Forelimb muscle (tissue), 1 donor: ENCODE measurements around the gene IFNL2. TPM values are rescaled to one million over a fixed set of nuclear protein-coding genes. Genes with fewer than 3 reads are reported as not detected.
"Not testable (repeated sequence)": the region's sequence is repeated elsewhere in the genome, so short reads cannot be mapped to it uniquely, and the experiment has no call there.

ENCODE experiments used
- DNase-seq: peaks from one replicate; pipeline ENCODE4 v3.0.0-alpha.2; 2013; ENCODE audit warnings: low read depth
- polyA plus RNA-seq: library from polyadenylated mRNA; unstranded; fragments of 120-200 nt; gene quantifications from one replicate; pipeline ENCODE4 v1.2.1, GENCODE V29; 2013; ENCODE audit not compliant: insufficient read length

The IFNL2 gene
- polyA plus RNA-seq, result not detected

- DNase-seq, result not testable (repeated sequence)
Observed at GRCh38 chr19:39268085-39268484, at the start of gene IFNL2. Gene IFNL2, plus strand, starts transcription at chr19:39268396. Its CDS starts 173 bp downstream, at chr19:39268569.

DNA sequence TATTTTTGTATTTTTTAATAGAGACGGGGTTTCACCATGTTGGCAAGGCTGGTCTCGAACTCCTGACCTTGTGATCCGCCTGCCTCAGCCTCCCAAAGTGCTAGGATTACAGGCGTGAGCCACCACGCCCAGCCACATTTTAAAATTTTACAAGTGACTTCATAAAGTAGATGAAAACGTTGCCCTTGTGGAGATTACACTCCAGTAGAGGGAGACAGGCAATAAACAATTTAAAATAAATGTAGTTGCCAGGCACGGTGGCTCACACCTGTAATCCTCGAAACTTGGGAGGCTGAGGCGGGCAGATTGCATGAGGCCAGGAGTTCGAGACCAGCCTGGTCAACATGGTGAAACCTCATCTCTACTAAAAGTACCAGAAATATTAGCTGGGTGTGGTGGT is 49.1 kb upstream of the IFNL2 start:
- DNase-seq, result not testable (repeated sequence)

GRCh38 chr19:39223703-39224279 is 44.4 kb upstream of the IFNL2 start:
- DNase-seq, result no peak

- DNase-seq, result no peak
Observed at GRCh38 chr19:39224910-39225309, 43.3 kb upstream of the IFNL2 start.

DNA sequence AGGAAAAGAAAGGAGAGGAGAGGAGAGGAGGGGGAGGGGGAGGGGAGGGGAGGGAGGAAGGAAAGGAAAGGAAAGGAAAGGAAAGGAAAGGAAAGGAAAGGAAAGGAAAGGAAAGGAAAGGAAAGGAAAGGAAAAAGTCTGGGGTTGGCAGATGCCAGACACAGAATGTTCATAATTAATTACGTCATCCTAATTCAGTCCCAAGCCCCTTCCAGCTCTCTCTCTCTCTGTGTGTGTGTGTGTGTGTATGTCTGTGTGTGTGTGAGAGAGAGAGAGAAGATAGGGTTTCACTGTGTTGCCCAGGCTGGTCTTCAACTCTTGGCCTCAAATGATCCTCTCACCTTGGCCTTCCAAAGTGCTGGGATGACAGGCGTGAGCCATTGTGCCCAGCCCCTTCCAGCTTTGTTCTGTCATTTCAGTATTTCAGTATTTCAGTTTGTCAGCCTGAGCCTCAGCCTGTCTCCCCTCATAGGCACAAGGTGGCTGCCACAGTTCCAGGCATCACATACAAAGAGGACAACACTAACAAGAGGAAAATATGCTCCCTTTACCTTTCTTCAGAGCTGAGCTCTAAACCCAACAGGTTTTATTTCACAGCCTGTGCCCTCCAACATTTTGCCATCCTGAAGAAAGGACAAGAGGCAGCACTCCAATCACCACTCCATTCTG is 38.0 kb upstream of the IFNL2 start:
- DNase-seq, result no peak

DNA sequence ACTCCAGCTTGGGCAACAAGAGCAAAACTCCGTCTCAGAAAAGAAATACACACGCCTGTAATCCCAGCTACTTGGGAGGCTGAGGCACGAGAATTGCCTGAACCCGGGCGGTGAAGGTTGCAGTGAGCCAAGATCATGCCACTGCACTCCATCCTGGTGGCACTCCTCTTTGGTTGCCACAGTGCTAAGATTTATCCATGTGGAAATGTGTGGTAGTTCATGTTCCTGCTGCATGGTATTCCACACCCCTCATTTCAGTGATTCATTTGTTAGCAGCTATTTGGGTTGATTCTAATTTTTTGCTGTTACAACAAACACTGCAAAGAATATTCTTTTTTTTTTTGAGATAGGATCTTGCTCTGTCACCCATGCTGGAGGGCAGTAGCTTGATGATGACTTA is 35.5 kb upstream of the IFNL2 start:
- DNase-seq, result no peak

DNA sequence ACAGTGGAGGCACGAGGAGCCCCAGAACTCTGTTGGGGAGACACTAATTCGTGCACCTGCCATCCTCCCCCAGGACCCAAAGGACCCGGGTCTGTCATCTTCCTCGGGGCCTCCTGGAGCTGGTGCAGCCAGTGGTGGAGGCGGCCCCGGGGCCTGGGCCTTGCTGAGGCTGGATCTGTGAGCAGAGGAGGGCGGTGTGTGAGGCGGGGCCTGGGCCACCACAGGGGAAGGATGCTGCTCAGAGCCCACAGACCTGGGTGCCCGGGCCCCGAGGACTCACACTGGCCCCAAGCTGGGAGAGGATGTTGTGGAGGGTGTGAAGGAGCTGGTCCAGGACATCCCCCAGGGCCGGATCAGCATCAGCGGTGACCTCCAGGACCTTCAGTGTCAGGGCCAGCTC is 31.7 kb upstream of the IFNL2 start:
- DNase-seq, result no peak

DNA sequence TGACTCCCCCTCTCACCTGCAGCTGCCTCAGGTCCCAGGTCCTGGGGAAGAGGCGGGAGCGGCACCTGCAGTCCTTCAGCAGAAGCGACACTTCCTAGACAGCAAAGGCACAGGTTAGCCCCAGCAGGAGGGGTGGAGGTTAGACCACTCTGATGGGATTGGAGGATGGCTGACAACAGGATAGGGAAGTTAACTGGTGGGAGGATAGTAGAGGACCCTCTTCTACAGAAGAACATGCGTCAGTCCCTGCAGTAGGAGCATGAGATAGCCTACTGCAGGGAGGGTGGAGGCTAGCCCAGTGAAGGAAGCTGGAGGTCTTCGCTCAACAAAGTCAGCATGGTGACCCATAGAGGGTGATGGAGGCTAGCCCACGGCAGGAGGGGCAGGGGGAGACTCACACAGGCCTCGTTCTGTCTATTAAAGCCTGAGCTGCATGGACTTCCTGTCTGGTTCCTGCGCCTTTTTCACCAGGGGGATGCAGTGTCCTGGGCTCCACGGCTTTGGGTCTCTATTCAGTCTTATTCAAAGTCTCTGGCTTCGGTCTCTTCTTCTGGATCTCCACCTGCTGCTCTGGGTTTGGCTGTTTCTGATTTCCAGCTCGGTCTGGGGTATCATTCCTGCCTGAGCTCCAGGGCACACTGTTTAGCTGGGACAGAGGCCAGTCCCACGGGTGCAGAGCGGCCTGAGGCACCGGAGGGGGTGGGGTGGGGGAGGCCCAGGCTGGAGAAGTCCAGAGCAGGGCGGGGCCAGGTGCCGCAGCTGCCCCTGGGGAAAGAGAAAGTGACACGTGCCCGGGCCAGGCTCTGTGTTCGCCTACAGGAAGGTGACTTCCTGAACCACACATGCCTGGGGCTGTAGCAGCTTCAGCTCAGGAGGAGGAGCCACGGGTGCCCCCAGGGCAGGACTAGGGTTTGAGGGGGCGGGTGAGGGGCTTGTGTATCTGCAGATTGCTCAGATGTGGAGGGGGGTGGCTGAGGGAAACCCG is 30.7 kb upstream of the IFNL2 start:
- DNase-seq, result no peak

GRCh38 chr19:39238209-39238608 is 30.0 kb upstream of the IFNL2 start:
- no peak for DNase-seq

DNA sequence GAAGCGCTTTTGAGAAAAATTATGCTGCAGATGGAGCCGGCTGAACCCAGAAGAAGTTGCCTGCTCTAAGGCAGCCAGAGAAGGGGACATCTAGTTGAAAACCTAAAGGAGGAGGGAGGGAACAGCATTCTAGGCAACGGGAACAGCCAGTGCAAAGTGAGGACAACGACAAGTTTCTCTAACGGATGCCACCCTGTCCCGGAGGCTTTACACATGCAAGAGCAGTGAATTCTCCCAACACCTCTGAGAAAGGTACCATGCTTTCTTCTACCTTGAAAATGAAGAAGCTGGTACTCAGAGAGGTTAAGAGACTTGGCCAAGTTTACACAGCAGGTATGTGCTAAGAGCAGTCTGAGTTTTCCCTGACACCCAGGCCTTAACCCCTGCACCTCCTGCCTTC is 29.3 kb upstream of the IFNL2 start:
- DNase-seq, result no peak

DNA sequence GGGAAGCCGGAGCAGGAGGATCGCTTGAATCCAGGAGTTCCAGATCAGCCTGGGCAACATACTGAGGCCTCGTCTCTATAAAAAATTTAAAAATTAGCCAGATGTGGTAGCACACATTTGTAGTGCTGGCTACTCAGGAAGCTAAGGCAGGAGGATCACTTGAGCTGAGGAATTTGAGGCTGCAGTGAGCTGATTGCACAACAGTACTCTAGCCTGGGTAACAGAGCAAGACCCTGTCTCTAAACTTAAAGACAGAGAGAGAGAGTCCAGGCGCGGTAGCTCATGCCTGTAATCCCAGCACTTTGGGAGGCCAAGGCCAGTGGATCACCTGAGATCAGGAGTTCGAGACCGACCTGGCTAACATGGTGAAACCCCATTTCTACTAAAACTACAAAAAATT is 27.8 kb upstream of the IFNL2 start:
- DNase-seq, result no peak

DNA sequence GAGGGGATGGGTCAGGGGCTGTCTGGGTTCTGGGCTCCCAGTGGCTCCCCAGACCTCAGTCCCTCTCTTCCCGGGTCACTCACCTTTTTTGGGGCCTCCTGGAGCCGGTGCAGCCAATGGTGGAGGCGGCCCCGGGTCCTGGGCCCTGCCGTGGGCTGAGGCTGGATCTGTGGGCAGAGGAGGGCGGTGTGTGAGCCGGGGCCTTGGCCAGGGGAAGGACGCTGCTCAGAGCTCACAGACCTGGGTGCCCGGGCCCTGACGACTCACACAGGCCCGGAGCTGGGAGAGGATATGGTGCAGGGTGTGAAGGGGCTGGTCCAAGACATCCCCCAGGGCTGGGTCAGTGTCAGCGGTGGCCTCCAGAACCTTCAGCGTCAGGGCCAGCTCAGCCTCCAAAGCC is 24.5 kb upstream of the IFNL2 start:
- DNase-seq, result not testable (repeated sequence)

- not testable (repeated sequence) for DNase-seq
Observed at GRCh38 chr19:39244410-39245100, 23.6 kb upstream of the IFNL2 start, which contains the start of gene IFNL3. Gene IFNL3, minus strand, starts transcription at chr19:39245006. Its CDS starts 39 bp downstream, at chr19:39244967.

DNA sequence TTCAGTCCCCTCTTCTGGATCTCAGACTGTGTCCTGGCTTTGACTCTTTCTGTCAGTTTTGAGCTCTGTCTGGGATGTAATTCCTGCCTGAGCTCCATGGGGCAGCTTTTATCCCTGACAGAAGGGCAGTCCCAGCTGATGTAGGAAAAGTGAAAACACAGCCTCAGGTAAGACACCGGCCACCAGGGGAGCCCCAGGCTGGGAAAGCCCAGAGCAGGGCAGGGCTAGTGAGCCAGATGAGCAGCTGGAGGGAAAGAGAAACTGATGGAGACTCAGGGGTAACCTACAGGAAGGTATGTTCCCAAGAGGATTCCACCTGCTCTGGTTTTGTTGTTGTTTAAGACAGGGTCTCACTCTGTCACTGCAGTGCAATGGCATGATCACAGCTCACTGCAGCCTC is 23.0 kb upstream of the IFNL2 start:
- DNase-seq, result not testable (repeated sequence)

GRCh38 chr19:39246951-39247669 is 21.1 kb upstream of the IFNL2 start:
- DNase-seq, result no peak

- DNase-seq, result no peak
Observed at GRCh38 chr19:39247701-39248664, 20.2 kb upstream of the IFNL2 start.

DNA sequence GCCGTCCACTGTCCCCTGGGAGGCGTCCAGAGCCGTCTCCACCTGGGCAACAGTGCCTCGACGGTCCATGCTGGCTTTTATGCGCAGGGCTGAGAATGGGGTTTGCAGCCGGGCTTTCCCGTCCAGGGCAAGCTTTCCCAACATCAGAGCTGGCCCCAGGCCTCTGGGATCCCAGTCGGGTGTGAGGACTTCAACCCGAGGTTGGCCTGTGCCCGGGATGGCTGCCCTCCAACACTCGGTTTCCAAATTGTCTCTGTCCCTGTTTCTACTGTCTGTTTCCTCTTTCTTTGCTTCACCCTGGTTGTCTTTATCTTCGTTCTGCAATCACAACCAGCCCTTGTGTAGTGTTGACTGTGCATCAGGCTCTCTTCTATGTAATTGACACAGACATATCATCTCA is 19.4 kb upstream of the IFNL2 start, which contains the start of gene IFNL4:
IFNL4 (minus strand) TSS at position 51 of the 400 bp plus-strand sequence.
- no peak for DNase-seq

GRCh38 chr19:39251081-39251480 is 17.1 kb upstream of the IFNL2 start:
- DNase-seq, result no peak

GRCh38 chr19:39251846-39252245 is 16.4 kb upstream of the IFNL2 start:
- no peak for DNase-seq

DNA sequence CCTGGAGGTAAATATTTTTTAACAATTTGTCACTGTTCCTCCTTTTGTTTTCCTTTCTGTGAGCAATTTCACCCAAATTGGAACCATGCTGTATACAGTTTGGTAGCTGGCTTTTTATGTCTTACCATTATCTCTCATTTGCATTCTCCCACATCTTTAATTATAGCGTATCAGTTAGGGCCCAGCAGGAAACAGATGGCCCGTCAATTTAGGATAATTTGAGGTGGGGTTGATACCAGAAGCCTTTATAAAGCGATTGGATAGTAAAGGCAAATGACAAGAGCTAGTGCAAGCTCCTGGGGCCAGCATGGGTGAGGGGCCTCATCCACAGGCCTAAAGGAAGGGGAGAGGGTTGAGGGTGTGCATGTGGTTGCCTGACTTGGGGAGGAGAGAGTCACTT is 15.7 kb upstream of the IFNL2 start:
- DNase-seq, result no peak
